Fibroblast of mammary gland (primary cell): Measurements from ENCODE around the gene ARMC12.

Experiments used
- DNase-seq: peaks from one replicate; pipeline ENCODE4 v3.0.0-alpha.2; 2010; ENCODE audit warnings: low read depth
- H3K4me3 ChIP-seq: 2 replicates; pipeline ENCODE4 v1.5.1; 2011; ENCODE audit warnings: low read depth, mild to moderate bottlenecking, low read length, moderate library complexity; ENCODE audit not compliant: control insufficient read depth
- TF ChIP-seq, protein P1 (sequence below): conservative IDR thresholded peaks from 2 replicates; pipeline ENCODE4 v1.5.1; 2011; ENCODE audit warnings: low read depth, low read length, inconsistent platforms; ENCODE audit not compliant: control insufficient read depth, insufficient read depth

Gene ARMC12

GRCh38 chr6:35718911-35719381 is 17.9 kb upstream of the ARMC12 start:
- TF ChIP-seq, protein P1, sequence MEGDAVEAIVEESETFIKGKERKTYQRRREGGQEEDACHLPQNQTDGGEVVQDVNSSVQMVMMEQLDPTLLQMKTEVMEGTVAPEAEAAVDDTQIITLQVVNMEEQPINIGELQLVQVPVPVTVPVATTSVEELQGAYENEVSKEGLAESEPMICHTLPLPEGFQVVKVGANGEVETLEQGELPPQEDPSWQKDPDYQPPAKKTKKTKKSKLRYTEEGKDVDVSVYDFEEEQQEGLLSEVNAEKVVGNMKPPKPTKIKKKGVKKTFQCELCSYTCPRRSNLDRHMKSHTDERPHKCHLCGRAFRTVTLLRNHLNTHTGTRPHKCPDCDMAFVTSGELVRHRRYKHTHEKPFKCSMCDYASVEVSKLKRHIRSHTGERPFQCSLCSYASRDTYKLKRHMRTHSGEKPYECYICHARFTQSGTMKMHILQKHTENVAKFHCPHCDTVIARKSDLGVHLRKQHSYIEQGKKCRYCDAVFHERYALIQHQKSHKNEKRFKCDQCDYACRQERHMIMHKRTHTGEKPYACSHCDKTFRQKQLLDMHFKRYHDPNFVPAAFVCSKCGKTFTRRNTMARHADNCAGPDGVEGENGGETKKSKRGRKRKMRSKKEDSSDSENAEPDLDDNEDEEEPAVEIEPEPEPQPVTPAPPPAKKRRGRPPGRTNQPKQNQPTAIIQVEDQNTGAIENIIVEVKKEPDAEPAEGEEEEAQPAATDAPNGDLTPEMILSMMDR: no peak
- no peak overlapping the region for H3K4me3 ChIP-seq
- DNase-seq: no peak

DNA sequence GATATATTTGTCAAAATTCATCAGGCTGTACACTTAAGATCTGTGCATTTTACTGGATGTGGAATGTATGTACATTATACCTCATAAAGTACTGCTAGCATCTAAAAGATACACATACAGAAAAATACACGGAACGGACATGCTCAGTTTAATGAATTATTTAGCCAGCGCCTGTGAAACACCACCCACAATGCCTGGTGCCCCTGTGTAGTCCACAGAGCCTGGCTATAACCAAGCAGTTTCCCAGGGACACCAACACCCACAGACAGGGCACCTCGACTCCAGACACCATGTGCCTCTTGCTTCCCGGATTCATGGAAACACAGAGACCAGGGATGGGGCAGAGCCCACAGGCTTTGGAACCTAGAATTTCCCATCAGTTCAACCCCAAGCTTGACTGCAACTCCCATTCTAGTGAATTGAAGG is 17.4 kb upstream of the ARMC12 start:
- TF ChIP-seq, protein P1: no peak
- DNase-seq: no peak
- H3K4me3 ChIP-seq: no peak overlapping the region

- H3K4me3 ChIP-seq: no peak overlapping the region
- DNase-seq: no peak
- TF ChIP-seq, protein P1: no peak
Measured at GRCh38 chr6:35719830-35720733, 16.8 kb upstream of the ARMC12 start.

- peak; percentile 37 for DNase-seq
- TF ChIP-seq, protein P1: no peak
- no peak overlapping the region for H3K4me3 ChIP-seq
Measured at GRCh38 chr6:35722121-35722761, 14.6 kb upstream of the ARMC12 start.

DNA sequence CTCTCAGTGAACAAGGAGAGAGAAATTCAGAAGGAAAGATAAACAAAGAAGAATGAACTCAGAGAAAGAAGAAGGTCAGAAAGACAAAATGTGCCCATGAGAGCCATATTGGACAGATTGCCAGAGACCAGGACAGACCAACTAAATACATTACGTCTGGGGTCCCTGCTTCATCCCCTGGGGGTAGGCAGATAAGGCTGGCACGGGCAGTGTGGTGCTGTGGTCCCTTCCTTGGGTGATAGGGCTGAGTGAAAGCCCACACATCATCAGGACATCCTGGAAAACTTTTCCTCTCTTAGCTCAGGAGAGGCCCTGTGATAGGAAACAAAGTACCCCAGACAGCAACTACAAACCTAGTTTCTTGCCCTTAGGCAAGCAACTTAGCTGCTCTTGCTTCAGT is 13.2 kb upstream of the ARMC12 start:
- TF ChIP-seq, protein P1: no peak
- no peak overlapping the region for H3K4me3 ChIP-seq
- DNase-seq: no peak

GRCh38 chr6:35724059-35724458 is 12.8 kb upstream of the ARMC12 start:
- TF ChIP-seq, protein P1: no peak

More at GRCh38 chr6:35724059-35724458, 12.8 kb upstream of the ARMC12 start:
- no peak for DNase-seq
- no peak overlapping the region for H3K4me3 ChIP-seq
